Measurements from ENCODE around the gene LRRC52.

DNA sequence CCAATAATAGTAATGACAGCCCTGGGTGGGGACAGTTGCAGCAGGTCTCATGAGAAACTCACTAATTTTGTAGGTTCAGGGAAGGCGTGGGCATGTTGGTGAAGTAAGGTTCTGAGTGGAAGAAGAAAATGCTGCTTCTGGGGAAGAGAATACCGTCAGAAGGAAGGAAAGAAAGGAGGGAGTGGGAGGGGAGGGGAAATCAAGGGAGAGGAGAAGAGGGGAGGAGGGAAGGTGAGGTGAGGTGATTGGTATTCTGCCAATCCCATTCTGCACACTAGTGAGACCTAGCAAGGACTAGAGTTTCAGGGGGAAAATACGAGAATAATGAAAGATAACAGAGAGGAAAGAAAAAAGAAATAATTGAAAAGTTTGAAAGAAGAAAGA lies 54.9 kb downstream of the LRRC52 start:
- TF ChIP-seq, protein P1, sequence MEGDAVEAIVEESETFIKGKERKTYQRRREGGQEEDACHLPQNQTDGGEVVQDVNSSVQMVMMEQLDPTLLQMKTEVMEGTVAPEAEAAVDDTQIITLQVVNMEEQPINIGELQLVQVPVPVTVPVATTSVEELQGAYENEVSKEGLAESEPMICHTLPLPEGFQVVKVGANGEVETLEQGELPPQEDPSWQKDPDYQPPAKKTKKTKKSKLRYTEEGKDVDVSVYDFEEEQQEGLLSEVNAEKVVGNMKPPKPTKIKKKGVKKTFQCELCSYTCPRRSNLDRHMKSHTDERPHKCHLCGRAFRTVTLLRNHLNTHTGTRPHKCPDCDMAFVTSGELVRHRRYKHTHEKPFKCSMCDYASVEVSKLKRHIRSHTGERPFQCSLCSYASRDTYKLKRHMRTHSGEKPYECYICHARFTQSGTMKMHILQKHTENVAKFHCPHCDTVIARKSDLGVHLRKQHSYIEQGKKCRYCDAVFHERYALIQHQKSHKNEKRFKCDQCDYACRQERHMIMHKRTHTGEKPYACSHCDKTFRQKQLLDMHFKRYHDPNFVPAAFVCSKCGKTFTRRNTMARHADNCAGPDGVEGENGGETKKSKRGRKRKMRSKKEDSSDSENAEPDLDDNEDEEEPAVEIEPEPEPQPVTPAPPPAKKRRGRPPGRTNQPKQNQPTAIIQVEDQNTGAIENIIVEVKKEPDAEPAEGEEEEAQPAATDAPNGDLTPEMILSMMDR (IDR thresholded peaks at IDR 0.05) = no peak
- no peak for TF ChIP-seq POLR2AphosphoS5 (IDR thresholded peaks at IDR 0.05)
- no peak for TF ChIP-seq POLR2A (IDR thresholded peaks at IDR 0.05)
